ENCODE measurements around the gene NHSL2.

Gene NHSL2

DNA sequence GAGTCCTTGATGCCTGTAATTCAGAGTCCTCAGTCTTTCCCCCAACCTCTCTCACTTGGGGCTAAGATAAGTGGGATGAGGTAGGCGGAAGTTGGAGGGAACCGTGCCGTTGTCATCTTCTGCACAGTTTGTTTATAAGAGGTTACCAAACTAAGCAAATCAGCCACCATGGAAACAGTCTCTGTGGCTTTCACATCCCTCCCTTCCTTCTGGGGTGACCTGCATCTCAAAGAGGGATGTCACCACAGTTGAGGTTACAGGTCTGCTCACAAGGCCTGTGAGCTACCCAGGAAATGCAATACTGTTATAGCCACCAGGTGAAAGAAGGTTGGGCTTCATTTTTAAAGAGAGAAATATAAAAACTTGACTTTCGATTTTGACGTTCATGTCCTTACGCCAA lies 194.8 kb downstream of the NHSL2 start:
- no peak for DNase-seq (ENCODE audit: low read depth in 1 of 2, low spot score in 1 of 2)

DNA sequence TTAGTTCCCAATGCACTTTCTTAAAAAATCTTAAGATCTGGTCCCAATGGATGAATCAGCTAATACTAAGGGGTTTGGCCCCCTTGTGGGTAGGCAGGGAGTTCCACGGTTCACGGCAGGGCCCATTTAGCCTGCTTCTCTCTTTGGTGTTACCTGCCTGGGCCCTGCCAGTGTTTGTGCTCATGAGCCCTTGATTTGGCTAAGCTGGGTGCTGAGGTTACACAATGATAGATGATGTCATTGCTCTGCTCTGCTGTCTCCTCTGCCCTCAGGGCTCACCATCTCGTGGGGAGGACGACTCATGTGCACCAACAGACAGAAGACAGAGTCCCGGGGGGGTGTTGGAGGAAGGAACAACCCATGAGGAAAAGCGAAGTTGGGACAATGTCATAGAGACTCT lies 196.7 kb downstream of the NHSL2 start:
- DNase-seq (ENCODE audit: low read depth in 1 of 2, low spot score in 1 of 2) = no peak

- DNase-seq (ENCODE audit: low read depth in 1 of 2, low spot score in 1 of 2) = no peak
Observed at GRCh38 chrX:72107841-72108595, 197.4 kb downstream of the NHSL2 start.

- DNase-seq (ENCODE audit: low read depth in 1 of 2, low spot score in 1 of 2) = no peak
Observed at GRCh38 chrX:72108666-72109065, 198.0 kb downstream of the NHSL2 start.

DNA sequence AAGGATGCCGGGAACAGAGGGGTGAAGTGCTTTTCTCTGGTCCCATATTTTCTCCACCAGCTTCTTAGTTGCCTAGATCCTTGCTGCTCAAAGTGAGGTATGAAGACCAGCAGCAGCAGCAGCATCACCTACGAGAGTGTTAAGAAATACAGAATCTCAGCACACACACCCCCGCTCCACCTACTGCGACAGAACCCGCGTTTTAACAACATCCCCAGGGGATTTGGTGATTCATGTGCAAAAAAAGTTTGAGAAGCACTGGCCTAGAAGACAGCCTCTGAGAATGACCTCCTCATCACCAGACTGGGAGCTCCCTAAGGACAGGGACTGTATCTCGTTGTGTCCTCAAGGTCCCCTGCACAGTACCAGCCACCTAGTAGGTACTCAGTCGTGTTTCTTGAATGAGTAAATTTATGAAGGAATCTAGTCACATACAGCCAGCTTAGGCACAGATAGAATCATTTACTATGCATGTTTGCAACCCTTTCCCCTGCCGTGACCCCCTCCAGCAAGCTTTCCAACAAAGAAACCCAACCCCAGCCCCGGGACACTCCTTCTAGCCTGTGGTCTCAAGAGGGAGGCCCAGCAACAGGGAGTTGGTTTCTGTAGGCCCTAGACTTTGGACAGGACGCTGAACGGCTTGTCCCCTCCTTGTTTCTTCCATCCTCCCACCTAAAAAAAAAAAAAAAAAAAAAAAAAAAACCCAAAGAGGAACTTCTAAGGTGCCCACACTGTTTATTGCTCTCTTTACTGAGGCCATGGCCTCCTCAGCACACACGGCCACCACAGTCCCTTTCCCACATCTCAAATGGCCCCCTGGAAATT lies 199.6 kb downstream of the NHSL2 start:
- no peak for DNase-seq (ENCODE audit: low read depth in 1 of 2, low spot score in 1 of 2)

GRCh38 chrX:72110876-72111708 lies 200.4 kb downstream of the NHSL2 start:
- no peak for DNase-seq (ENCODE audit: low read depth in 1 of 2, low spot score in 1 of 2)

DNA sequence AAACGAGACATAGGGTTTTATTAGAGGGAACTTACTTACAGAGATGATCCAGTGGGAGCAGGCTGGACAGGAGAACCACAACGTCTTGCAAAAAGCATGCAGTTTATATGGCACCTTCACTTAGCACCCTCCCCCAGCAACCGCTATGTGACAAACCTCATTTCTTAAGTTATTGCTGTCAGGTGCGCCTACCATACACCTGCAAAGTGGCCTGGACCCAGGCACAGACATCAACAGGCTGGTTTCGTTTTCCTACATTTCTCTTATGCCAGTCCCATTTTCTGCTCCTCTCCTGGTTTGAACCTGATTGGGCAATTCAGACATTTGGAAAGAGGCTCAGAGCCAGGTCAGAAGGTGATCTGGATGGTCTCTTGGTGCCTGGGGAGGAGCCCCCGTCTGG lies 202.8 kb downstream of the NHSL2 start:
- DNase-seq (ENCODE audit: low read depth in 1 of 2, low spot score in 1 of 2) = no peak

- DNase-seq (ENCODE audit: low read depth in 1 of 2, low spot score in 1 of 2) = no peak
Observed at GRCh38 chrX:72114306-72114705, 203.7 kb downstream of the NHSL2 start.

DNA sequence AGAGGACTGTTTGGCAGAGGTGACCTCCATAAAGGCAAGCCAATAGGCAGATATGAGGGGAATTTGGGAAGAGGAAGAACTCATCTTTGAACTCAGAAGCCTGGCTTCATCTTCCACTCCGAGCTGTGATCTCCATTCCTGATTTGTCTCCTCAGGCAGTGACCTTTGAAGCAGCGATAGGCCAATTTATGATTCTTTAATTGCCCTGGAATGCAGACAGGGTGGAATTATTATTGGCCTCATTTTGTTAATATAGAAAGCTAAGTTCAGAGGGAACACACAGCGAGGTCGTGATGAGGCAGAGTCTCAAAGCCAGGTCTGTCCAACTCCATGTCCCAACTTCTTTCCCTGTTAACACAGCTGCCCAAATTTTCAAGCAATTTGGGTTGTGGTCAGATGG lies 204.2 kb downstream of the NHSL2 start:
- no peak for DNase-seq (ENCODE audit: low read depth in 1 of 2, low spot score in 1 of 2)

- no peak for DNase-seq (ENCODE audit: low read depth in 1 of 2, low spot score in 1 of 2)
Observed at GRCh38 chrX:72115380-72115779, 204.7 kb downstream of the NHSL2 start.

- no peak for DNase-seq (ENCODE audit: low read depth in 1 of 2, low spot score in 1 of 2)
Observed at GRCh38 chrX:72117636-72118210, 207.1 kb downstream of the NHSL2 start.

GRCh38 chrX:72120837-72121236 lies 210.2 kb downstream of the NHSL2 start:
- DNase-seq (ENCODE audit: low read depth in 1 of 2, low spot score in 1 of 2) = no peak

DNA sequence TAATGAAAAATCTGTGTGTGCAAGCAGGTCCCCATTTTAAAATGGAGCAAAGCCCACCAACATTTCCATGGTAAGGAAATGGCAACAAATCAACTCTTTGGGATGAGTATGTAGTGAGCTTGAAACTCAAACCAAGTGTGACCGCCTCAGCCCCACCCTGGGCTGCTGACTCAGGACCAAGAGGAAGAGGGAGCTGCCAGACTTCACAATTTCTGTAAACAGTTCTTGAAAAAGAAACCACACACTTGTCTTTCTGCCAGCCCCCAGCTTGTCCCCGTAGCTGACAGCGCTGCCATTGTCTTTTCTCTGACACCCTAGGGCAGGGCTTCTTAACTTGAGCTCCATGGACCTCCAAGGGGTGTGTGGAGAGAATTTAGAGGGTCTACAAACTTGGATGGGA lies 210.7 kb downstream of the NHSL2 start:
- DNase-seq (ENCODE audit: low read depth in 1 of 2, low spot score in 1 of 2) = no peak

GRCh38 chrX:72122621-72123337 lies 212.1 kb downstream of the NHSL2 start:
- no peak for DNase-seq (ENCODE audit: low read depth in 1 of 2, low spot score in 1 of 2)

DNA sequence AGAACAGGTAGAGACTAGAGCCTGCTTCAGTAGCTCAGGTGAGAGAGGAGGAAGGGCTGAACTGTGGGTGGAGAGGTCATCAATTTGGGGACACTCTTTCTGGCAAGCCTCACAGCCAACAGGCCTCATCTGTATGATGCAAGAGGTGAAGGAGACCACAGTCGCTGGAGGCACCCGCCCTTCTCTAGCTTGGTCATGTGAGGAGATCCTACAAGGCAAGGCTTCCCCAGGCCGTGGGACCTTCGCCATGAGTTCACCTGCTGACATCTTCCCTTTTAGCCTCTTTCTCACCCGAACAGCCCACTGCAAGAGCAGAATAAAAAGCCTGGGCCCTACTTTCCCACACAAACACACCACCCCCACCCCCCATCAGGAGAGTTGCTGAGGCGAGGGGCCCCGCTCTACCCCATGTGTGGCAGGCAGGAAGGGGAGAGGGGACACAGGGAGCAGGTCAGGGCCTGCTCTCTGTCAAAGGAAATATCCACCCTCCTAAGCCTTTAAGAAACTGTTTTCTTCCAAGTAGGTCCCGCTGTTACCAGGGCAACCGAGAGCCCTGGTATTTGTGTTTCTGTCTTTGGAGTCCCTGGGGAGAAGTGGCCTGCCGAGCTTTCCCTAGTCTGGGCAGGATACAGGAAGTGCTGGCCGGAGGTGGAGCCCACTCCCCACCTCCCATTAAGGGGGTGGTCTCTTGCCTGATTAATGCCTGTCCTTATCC lies 213.0 kb downstream of the NHSL2 start:
- DNase-seq (ENCODE audit: low read depth in 1 of 2, low spot score in 1 of 2) = no peak

DNA sequence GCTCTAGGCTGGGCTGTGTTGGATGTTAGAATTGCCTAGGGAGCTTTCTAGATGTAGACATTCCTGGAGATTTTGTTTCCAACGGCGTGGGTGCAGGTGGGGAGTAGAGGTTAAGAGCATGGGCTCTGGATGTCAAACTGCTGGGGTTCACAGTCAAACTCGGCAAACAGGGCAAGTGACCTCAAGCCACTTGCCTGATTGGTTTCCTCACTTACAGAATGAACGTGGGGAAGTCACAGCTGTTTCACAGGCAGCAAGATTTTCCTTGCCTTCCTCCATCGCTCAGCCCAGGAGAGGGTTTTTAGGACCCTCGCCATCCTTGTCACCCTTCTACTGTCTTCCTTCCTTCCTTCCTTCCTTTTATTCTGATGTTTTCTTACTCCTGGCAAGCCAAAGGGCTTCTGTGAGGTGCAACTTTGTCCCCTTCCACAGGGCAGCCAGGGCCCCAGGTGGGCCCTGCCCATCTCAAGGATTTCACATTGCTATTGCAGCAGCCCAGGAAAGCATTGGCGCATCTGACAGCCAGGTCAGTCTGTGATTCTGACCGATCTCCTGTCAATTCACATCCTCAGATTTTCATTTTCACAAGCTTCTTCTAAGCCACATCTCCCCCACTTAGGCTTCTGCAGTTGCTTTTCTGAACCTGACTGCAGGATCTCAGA lies 214.0 kb downstream of the NHSL2 start:
- DNase-seq (ENCODE audit: low read depth in 1 of 2, low spot score in 1 of 2) = no peak

- DNase-seq (ENCODE audit: low read depth in 1 of 2, low spot score in 1 of 2) = no peak
Observed at GRCh38 chrX:72125331-72126047, 214.8 kb downstream of the NHSL2 start.

DNA sequence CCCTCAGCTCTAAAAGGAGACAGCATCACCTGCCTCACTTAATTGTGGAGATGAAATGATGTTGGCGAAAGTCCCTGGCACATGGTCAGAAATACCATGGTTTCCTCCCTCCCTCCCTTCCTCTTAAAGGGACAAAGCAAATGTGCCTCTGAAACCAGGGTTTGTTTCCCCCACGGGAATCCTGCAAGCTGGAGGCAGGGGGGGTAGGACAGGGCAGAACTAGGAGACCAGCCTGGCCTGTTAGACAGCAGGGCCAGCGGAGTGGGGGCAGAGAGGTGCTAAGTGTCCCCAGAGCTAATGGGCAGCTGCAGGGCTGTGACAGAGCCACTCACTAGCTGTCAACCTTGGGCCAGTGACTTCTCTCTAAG lies 215.4 kb downstream of the NHSL2 start:
- DNase-seq (ENCODE audit: low read depth in 1 of 2, low spot score in 1 of 2) = no peak

All from stimulated activated CD4-positive, alpha-beta T cell treated with anti-CD3 and anti-CD28 coated beads, Interleukin-15, amount 100 ng/mL, for 1 hour (primary cell).